Brain pericyte (primary cell): ENCODE measurements around the gene AUTS2.

ENCODE experiments used
- DNase-seq: peaks from one replicate; pipeline ENCODE4 v3.0.0-alpha.2; 2012; ENCODE audit warnings: low read depth, low spot score

Gene AUTS2

DNA sequence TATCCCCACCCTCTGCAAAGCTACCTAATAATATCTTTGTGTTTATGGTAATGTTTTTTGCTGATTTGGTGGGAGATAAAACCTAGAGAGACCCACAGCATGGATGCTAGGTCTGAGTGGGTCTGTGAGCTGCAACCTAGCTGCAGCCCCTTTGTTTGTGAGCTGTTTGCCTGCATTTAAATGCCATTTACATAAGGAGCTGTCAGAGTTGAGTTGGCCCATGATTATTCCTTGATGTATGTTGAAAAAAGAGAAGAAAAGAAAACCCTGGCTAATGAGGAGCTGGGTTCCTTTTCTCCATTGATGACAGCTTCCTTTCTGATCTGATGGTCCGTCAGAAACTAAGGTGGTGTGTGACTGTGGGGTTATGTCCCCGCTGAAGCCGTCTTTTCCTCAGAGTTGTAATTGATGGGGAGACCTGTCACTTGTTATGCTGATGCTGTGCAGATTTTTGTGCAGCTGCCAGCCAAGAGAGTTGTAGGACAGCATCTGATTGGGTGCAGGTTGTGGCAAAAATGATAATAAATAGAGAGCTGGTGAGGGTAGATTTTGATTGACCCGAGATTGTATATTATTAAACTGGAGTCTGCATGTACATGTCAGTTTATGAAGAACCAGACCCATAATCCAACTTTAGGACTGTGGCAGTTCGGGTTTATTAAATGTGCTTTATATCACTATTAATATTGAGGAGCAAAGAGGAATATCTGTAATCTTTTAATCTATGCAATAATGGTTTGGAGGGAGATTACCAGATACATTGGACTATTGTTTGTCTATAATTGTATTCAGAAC lies 219.8 kb downstream of the AUTS2 start:
- no peak for DNase-seq

DNA sequence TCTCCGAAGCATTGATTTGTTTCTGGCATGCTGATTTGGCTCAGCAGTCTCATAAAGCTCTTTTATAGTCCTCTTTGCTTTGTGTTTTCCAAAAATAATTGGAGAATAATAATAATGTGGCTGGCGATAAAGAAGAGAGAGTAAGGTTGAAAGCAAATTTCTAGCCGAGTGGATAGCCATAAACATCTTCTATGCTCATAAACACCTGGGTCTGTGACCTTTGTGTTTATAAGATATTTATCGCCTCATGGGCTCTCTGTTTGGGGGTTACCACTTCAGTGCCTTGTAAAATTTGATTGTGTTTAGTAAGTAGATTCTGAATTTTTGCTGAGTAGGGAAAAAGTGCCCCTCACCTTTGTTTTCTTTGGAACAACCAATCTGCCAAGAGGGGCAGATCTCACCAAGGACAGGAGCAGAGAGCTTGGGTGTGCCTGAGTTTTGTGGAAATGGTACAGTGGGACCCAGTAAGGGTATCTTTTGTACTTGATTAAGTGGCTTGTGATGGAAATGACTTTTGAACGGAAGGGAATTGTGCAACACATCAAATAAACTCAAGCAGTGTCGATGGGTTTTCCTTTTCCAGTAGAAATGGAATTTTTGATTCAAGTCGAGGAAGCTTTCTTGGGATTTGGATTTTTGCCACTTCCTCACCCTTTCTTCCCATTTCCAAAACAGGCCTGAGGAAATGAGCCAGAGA lies 220.5 kb downstream of the AUTS2 start:
- DNase-seq: no peak

DNA sequence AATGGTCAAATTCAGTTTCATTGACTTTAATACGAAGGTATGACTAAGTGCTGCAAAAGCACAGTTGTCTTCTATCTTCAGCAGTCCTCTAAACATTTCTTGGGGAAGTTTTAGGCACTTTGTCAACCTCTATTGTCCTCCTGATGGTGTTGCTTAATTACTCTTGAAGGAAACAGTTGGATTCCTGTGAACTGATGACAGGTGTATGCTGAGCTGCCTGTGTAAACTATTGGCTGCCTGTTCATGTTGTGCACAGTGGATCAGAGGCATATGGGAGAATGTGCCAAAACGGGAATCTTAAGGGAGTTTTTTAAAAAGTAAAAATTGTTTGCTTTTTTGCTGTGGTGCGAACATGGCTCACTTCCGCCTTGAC lies 221.0 kb downstream of the AUTS2 start:
- no peak for DNase-seq

DNA sequence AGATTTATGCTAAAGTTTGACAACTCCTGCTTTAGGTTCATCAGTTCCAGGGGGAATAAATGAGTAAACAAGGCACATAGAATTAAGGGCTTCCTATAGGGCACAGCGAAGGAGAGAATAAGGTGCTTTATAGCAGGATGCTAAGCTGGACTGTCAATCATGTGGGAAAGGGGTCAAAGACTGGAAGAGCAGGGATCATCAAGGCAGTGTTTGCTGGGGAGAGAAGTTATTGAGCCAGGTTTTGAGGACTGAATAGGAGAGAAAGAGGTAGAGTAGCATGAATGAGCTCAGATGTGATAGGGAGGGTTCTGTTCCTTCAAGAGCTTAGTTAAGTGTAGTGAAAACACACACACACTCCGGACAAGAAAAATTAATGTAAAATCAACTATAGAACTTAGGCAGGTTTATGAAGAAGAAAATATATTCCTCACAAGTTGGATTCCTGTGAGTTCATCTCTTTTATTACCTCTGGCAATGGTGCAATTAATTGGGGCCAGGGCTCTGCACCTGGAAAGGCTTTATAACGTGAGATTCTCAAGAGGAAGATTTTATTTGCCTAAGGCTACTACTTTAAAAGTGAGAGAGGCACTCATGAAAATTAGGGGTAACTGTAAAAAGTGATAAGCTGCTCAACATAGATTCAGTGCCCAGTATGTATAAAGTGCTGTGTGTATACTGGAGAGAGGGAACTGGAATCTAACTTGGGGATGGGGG lies 222.4 kb downstream of the AUTS2 start:
- DNase-seq: no peak

DNA sequence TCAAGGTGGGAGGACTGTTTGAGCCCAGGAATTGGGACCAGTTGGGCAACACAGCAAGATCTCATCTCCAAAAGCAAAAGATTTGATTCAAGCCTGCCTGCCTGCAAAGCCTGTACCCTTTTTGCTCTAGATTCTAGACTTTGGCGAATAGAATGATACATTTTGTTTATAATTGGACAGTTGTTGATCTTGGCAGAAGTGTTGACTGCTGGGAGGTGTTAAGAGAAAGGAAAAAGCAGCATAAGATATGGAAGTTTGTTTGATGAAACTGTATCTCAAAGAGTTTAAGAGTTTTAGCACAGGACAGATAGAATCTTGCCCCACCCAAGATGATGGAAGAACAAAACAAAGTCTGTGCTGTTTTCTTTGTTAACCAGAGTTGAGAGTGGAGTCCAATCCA lies 224.1 kb downstream of the AUTS2 start:
- no peak for DNase-seq

DNA sequence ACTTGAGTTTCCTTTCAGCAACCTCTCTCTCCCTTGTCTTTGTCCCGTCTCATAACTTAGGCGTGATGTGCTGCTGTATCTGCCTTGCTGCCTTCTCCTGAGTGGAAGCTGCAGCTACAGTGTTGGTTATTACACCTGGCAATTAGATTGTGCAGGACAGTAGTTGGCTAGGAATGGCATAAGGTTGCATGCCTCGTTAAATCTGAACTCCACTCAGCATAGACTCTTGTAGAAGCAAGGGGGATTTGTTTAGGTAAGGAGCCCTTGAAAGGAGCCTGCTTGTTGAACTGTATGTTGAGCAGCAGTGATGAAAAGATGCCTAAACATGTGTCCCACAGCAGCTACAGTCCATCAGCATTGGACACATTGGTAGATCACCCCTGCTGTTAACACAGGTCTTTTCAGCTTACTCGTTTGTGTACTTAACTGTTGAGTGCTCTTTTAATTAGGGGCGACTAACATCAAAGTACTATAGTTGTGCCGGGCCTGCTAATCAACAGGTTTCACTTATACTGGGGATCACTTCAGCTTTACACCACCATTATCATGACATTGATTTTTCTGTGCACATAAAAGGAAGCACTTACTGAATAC lies 225.0 kb downstream of the AUTS2 start:
- DNase-seq: no peak

DNA sequence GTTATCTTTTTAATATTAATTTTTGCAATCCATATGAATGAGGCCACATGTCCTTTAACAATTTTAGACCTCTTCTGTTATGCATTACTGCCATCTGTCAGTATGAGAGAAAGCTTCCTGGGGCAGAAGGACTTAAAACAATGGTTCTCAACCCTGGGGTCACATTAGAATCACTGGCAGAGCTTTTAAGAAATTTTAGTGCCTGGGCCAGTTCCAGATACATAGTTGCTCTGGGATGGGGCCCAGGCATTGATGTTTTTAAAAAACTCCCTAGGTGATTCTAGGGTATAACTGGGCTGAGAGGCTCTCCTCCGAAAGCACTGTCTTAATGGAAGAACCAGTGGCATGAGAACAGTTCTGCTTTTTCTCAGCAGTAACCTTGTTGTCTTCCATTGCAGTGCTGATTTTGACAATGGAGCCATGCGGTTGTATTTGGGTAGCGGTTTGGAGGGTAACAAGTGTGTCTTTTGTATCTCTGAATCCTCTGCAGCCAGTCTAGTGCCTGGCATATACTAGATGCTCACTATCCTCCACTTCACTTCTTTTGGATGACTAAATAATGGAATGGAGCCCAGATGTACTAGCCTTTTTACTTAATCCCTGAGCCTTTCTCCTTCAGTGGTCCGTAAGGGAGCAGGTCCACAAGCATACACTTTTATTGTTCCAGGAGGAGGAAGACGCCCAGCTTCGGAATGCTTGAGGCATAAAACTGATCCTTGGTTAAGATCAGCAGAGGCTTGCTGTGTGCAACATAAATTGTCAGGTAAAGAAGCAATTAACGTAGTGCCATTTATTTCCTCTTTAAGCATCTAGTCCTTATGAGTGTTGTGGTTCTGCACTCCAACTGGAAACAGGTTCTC lies 227.1 kb downstream of the AUTS2 start:
- DNase-seq: no peak

DNA sequence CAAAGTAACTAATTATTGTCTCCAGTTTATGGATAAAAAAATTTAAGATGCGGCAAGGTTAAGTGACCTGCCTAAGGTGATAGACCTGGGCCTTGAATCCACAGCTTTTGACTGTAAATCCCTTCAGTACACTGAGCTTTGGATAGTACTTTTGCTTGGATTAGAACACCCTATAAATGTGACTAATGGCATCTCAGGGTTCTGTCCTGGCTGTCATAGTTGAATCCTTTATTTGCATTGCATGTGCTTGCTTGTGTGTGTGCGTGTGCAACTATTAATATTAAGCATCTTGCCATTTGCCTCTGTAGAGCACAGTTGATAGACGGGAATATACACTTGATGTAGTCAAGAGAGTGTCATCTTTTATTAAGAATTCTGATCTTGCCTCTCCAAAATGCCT lies 228.0 kb downstream of the AUTS2 start:
- DNase-seq: no peak

DNA sequence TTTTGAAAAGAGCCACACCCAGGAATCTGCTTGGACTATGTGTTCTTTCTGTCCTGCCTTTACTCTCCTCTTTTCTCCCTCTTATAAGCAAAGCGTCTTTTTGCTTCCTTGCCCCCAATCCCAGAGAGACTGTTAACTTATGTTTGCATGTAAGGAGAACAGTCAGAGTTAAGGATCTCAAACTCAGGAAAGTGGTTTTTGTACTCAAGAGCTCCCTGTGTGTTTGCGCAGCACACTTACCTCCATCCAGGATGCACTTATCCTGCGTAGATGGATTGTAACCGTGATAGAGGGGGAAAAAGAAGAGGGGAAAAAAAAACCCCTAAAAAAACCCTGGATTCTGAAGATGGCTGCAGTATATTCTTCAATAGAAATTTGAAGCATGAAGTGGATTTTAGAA lies 228.9 kb downstream of the AUTS2 start:
- DNase-seq: no peak

DNA sequence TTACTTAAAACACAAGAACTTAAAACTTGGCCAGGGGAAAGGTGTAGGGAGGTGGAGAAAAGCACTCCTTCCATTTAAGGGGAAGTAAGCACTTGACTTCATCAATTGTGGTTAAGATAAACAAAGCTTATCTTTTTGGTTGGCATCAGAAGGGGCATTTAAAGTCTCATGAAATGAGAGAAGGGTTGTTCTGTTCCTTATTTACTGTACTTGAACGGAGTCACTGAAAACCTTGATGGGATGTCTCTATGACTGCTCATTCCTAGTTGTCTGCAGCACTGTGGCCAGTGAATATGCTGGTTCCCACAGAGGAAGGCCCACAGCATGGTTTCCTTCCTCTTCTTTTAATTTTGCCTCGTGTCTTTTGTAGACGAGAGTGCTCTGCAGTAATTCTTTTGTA lies 229.3 kb downstream of the AUTS2 start:
- DNase-seq: no peak

DNA sequence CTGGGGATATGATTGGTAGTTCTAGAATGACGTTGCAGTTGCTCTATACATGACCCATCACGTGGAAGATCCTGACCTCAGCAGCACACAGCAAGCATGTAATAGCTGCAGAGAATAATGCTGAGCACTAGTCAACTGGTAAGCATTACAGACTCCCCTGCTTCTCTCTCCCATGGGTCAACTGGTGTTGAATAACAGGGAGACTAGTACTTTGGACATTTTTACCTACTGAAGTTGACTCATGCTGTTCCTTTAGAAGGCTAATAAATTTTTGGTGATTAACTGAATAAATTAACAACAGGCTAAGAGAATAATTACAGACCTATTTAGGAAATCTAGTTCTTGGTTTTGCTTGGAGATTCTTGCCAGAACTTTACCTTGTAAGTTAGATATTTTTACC lies 234.1 kb downstream of the AUTS2 start:
- DNase-seq: no peak

DNA sequence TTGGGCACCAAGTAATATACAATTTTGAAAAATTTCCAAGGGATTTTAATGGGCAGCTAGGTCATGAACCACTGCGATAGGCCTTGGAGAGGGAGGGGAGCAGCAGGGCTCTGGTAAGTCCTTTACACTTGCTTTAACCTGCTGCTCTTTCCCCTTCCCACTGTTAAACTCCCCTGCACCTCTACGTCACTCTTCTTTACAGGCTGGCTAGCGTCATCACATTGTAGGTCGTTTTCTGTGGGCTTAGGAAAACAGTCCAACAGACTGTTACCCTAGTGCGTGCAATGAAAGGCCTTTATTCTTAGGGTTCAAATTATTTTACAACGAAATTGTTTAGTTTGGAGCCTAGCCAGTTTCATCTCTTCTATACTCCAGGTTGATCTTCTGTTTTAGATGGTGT lies 235.7 kb downstream of the AUTS2 start:
- no peak for DNase-seq

DNA sequence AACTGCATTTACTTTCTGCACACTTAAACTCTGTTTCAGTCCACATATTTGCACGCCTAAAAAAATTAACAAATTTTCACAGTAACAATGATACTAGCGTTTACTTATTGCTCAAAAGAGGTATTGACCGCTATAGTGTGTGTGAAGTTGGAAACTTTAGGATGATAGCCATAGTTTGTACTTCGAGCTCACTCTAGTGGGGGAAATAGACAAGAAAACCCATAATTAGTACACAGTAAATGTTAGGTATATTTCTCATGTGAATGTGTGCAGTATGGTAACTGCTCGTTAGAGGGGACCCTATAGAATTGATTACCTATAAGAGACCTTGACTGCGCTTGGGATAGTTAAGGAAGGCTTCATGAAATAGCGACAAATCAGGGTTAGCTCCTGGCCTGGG lies 238.4 kb downstream of the AUTS2 start:
- no peak for DNase-seq

DNA sequence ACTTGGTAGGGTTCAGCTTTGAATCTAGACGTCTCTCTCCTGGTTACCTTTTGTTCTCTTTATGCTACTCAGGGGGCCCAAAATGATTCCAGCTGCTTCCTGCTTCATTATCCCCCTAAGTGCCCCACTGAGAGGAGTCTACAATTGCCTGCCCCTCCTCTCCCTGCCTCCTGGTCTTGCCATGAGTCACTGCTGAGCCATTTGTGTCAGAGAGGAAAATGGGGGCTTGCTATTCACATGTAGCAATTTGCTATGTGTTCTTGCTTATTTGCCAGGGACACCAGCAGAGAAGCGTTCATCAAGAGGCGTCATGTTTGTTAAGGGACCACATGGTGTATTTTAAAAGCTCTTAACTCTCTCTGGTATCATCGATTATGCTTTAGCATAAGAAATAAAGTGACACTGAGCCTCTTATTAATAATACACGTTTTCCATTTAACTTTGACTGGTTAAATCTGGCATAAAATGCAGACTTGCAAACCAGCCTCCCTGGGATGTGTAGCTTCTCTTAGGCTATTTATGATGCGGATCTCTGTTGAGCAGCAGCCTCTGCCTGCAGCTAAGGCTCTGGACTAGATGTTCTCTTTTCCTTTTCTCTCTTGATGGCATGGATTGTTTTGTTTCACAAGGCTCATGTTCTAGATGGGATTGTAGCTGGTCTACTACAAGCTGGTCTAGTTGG lies 239.3 kb downstream of the AUTS2 start:
- no peak for DNase-seq

DNA sequence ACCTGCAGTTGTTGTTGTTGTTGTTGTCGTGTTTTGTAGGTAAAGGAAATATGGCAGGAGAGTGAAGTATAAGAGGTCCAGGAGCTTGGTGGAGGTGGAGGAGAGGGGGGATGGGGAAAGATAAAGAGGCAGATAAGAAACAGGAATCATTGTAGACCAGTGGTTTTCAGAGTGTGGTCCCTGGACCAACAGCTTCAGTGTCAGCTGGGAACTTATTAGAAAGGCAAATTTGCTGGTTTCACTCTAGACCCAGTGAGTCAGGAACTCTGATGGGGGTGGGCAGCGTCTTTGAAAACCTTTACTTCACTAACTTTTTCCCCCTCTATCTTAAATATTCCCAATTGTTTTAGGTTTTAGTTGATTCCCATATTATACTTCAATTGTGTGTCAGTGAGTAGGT lies 241.5 kb downstream of the AUTS2 start:
- no peak for DNase-seq

DNA sequence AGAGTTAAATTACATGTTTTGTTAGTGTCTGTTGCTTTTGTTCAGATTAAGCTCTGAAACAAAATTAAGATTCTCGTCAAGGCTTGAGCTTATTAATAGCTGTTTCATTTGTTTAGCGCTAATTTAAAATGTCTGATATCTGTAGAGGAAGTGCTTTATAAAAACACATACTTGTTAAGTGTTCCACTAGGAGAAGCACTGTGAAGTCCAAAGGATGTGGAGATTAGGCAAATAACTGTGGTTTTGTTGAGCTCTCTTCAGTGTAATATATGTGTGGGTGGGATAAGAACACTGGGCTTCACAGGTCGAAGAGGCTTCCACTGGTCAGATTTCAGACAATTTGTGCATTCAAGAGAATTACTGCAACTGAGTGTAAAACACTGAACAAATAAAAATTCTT lies 242.0 kb downstream of the AUTS2 start:
- no peak for DNase-seq

DNA sequence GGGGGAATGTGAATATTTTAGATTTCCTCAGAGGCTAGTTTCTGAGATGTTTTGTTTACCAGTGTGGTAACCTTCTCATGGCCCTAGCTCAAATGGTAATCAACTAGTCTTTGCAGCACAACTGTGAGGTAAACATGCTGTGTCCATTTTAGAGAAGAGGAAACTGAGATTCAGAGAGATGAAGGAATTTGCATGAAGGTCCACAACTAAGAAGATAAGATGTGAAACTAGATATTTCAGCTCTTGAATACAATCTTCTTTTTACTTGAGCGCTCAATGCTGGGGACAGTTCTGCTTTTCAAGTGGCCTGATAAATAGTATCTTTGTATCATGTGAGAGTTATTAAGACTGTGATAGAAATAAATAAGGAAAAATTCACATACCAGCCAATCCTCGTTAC lies 245.4 kb downstream of the AUTS2 start:
- no peak for DNase-seq

DNA sequence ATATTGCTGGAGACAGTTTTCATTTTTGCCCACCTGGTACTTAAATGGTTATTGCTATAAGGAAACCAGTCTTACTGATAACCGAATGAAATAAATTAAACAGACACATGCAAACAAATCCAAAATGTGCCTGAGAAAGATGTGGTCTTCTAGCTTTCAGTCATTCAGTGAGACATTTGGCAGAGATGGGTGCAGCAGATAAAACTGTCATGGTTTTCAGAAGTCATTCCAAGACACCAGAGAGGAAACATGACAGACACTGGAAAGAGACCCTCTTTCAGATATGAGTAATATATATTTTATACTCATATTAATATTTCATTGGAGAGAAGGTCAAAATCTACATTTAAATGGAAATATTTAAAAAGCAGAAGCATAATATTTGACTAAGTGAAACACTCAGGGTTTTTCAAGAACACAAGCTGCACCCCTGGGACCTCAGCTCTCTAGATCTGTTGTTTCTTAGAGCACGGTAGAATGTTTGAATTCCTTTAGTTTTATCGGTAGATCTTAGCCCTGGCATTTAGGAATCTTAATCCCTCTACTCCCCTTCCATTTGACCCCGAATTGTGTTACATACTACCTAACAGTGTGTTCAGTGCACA lies 246.1 kb downstream of the AUTS2 start:
- no peak for DNase-seq

DNA sequence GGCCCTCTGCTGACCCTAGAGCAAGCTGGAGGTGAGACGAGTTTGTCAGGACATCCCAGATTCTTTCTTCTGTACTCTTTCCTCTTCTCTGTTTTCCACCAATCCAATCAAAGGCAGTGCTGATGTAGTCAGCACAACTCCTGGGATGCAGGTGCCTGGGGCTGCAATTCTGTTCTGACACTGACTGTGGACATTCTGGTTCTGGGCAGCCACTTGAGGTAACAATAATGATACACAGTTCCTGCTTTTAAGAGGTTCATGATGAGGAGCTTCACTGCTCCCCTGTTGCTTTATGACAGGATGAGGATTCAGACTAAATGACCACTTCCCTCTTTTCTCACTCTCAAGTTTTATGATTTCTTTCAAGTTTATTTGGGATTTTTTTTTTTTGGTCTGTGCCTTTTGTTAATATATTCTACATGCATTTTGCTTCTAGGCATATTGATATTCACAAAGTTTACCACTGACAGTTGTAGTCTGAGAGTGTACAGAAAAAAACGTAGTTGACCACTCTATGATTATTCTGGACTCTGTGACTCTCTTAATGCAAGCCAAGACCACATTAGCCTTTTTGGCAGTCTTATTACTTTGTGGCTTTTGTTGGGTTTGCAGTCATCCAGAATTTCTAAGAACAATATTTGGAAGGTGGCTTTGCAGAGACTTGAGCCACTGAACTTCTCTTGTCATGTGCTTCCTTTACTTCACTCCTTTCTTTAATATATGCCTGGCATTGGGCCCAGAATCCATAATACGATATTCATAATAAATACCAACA lies 247.6 kb downstream of the AUTS2 start:
- DNase-seq: no peak
